Measurements from ENCODE around the gene IFNGR2.

IFNGR2 gene

GRCh38 chr21:33414068-33414467 is 10.9 kb downstream of the IFNGR2 start:
- DNase-seq (ENCODE audit: low read depth): no peak
- no peak for TF ChIP-seq CTCF (conservative IDR thresholded peaks at IDR 0.05; ENCODE audit: low read depth, low read length)
- H3K4me3 ChIP-seq (ENCODE audit: low read depth, low read length): no peak overlapping the region

DNA sequence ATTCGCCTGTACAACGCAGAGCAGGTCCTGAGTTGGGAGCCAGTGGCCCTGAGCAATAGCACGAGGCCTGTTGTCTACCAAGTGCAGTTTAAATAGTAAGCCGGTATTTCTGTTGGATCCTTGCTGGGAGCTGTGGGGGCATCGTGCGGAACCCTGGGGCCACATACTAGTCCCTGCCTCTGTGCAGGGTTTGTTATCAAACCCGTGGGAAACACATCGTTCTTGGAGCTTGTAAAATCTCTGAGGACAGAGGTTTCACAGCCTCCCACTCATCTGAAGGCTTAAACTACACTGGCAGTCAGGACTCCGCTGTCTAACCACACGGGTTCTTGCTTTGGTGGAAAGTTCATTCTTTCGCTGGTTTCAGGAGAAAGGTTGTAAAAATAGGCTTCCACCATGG is 11.7 kb downstream of the IFNGR2 start:
- DNase-seq (ENCODE audit: low read depth): no peak
- no peak overlapping the region for H3K4me3 ChIP-seq (ENCODE audit: low read depth, low read length)
- TF ChIP-seq CTCF (conservative IDR thresholded peaks at IDR 0.05; ENCODE audit: low read depth, low read length): no peak

GRCh38 chr21:33418691-33419090 is 15.5 kb downstream of the IFNGR2 start:
- no peak for DNase-seq (ENCODE audit: low read depth)

GRCh38 chr21:33419538-33420123 is 16.4 kb downstream of the IFNGR2 start:
- no peak overlapping the region for H3K4me3 ChIP-seq (ENCODE audit: low read depth, low read length)
- DNase-seq (ENCODE audit: low read depth): peak; percentile 85
- no peak for TF ChIP-seq CTCF (conservative IDR thresholded peaks at IDR 0.05; ENCODE audit: low read depth, low read length)

More at GRCh38 chr21:33418691-33419090, 15.5 kb downstream of the IFNGR2 start:
- no peak overlapping the region for H3K4me3 ChIP-seq (ENCODE audit: low read depth, low read length)
- no peak for TF ChIP-seq CTCF (conservative IDR thresholded peaks at IDR 0.05; ENCODE audit: low read depth, low read length)

GRCh38 chr21:33421713-33422393 is 18.6 kb downstream of the IFNGR2 start:
- TF ChIP-seq CTCF (conservative IDR thresholded peaks at IDR 0.05; ENCODE audit: low read depth, low read length): no peak
- no peak overlapping the region for H3K4me3 ChIP-seq (ENCODE audit: low read depth, low read length)

DNA sequence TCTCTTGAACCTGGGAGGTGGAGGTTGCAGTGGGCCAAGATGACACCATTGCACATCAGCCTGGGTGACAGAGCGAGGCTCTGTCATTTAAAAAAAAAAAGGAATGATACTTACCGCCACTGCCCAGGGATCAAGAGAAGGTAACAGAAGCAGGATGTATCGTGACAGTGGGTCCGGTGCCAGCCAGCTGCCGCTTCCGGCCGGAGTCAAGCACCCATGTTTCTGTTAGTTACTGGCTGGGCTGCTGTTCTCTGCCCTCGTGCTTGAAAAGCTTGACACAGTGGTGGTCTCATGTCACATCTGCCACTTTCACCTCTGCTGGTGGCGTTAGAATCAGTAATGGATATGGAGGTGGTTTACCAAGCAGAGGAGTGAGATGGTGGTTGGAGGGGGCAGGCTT is 21.0 kb downstream of the IFNGR2 start:
- TF ChIP-seq CTCF (conservative IDR thresholded peaks at IDR 0.05; ENCODE audit: low read depth, low read length): no peak
- H3K4me3 ChIP-seq (ENCODE audit: low read depth, low read length): no peak overlapping the region
- no peak for DNase-seq (ENCODE audit: low read depth)

More at GRCh38 chr21:33421713-33422393, 18.6 kb downstream of the IFNGR2 start:
- DNase-seq (ENCODE audit: low read depth): no peak

GRCh38 chr21:33425825-33426224 is 22.6 kb downstream of the IFNGR2 start:
- no peak for TF ChIP-seq CTCF (conservative IDR thresholded peaks at IDR 0.05; ENCODE audit: low read depth, low read length)
- H3K4me3 ChIP-seq (ENCODE audit: low read depth, low read length): no peak overlapping the region
- DNase-seq (ENCODE audit: low read depth): no peak

All from choroid plexus epithelial cell (primary cell).